Thyroid gland (tissue), 4 donors: Measurements from ENCODE around the gene OR10K1. TPM values are rescaled to one million over a fixed set of nuclear protein-coding genes. Genes with fewer than 3 reads are reported as not detected.

Experiments used
- DNase-seq, 2 donors: peaks; one replicate each; pipeline ENCODE4 v3.0.0-alpha.2; 2019
- H3K27ac ChIP-seq, 3 donors: fragments of 200-600 bp; sonication (generic); 1 replicate in 2 of 3; 2 replicates in 1 of 3; pipeline ENCODE4 v1.5.1; 2016 to 2019; ENCODE audit warnings: mild to moderate bottlenecking in 1 of 3, moderate library complexity in 1 of 3
- H3K27me3 ChIP-seq: fragments of 200-600 bp; sonication (generic); one replicate; pipeline ENCODE4 v1.5.1; 2019
- H3K36me3 ChIP-seq, 2 donors: fragments of 200-600 bp; sonication (generic); one replicate each; pipeline ENCODE4 v1.5.1; 2016 to 2019
- H3K4me1 ChIP-seq, 2 donors: fragments of 200-600 bp; sonication (generic); one replicate each; pipeline ENCODE4 v1.5.1; 2017 to 2019
- H3K4me3 ChIP-seq, 3 donors: fragments of 200-600 bp; sonication (generic); replicated peaks in 1 of 3; 1 replicate in 2 of 3; 2 replicates in 1 of 3; pipeline ENCODE4 v1.5.1; 2016; ENCODE audit warnings: mild to moderate bottlenecking in 1 of 3
- H3K9me3 ChIP-seq: fragments of 200-600 bp; sonication (generic); one replicate; pipeline ENCODE4 v1.5.1; 2017
- CTCF ChIP-seq, 6 experiments: fragments of 200-600 bp in 3 of 6; fragments of 450-650 bp in 3 of 6; sonication (generic) in 3 of 6; IDR thresholded peaks; one replicate each; pipeline ENCODE4 v1.5.1; 2016 to 2019; ENCODE audit warnings: antibody characterized with exemption in 6 of 6, mild to moderate bottlenecking in 2 of 6, inconsistent platforms in 1 of 6, moderate library complexity in 1 of 6
- POLR2A ChIP-seq, 2 donors: fragments of 450-650 bp; IDR thresholded peaks; one replicate each; pipeline ENCODE4 v1.6.1; 2017; ENCODE audit warnings: antibody characterized with exemption in 2 of 2, mild to moderate bottlenecking in 2 of 2, moderate library complexity in 1 of 2
- intact Hi-C: fragments of 100-400 bp; cut with DNase I; formaldehyde crosslinking; loops from one replicate; pipeline ENCODE4 v1.15.1; 2023
- total RNA-seq, 4 donors: library from RNA; depleted of rRNA; stranded (reverse); fragments of >200 nt; gene quantifications; one replicate each; pipeline ENCODE4 v1.2.3, GENCODE V29; 2016

OR10K1 gene
- total RNA-seq, 4 donors from 2014 or later, result not detected

GRCh38 chr1:158516966-158517365 lies 55.3 kb downstream of the OR10K1 start:
- Histone ChIP-seq H3K27ac (no peak overlapping the region), H3K4me3 (no peak overlapping the region), H3K27me3 (no peaks in the 10 kb centered on the region), H3K9me3 (no peaks in the 10 kb centered on the region), H3K36me3 (no peaks in the 10 kb centered on the region), H3K4me1 (no peaks in the 10 kb centered on the region)
- TF ChIP-seq POLR2A (IDR thresholded peaks at IDR 0.05) (no peak), CTCF (IDR thresholded peaks at IDR 0.05) (no peak)
- intact Hi-C loops, result no loop called here
- DNase-seq, result no peak

Other genes starting within 250 kb of the OR10K1 start
- not detected for gene CD1A, start 207.4 kb upstream of the OR10K1 start, total RNA-seq
- not detected for gene CD1C, start 171.9 kb upstream of the OR10K1 start, total RNA-seq
- under 1 TPM in 1 of 4 donors, not detected in 3; 0.22 TPM for gene CD1B, start 130.3 kb upstream of the OR10K1 start, total RNA-seq
- gene CD1E, start 107.9 kb upstream of the OR10K1 start, total RNA-seq, result under 1 TPM in 1 of 4 donors, not detected in 3; 0.92 TPM
- not detected for gene OR10T2, start 62.4 kb upstream of the OR10K1 start, total RNA-seq
- not detected for gene OR10K2, start 35.6 kb upstream of the OR10K1 start, total RNA-seq
- gene OR10R2, start 10.4 kb downstream of the OR10K1 start, total RNA-seq, result not detected
- gene OR6Y1, start 92.6 kb downstream of the OR10K1 start, total RNA-seq, result not detected
- gene OR6P1, start 108.7 kb downstream of the OR10K1 start, total RNA-seq, result not detected
- not detected for gene OR10X1, start 118.1 kb downstream of the OR10K1 start, total RNA-seq
- not detected for gene OR10Z1, start 143.4 kb downstream of the OR10K1 start, total RNA-seq
- gene SPTA1, start 224.9 kb downstream of the OR10K1 start, total RNA-seq, result under 1 TPM in 2 of 4 donors, not detected in 2; 0.10 to 0.11 TPM
- not detected for gene OR6K2, start 238.8 kb downstream of the OR10K1 start, total RNA-seq